Measurements from ENCODE around the gene FCN2. TPM values are rescaled to one million over a fixed set of nuclear protein-coding genes. Genes with fewer than 3 reads are reported as not detected.

FCN2 gene
- total RNA-seq, 4 donors from 2014 or later = 0.93 to 16.5 TPM; not detected in 2

- Histone ChIP-seq H3K36me3 (no peaks in the 10 kb centered on the region), H3K4me3 (replicated peaks in 1 of 3) (no peak overlapping the region), H3K4me1 (no peaks in the 10 kb centered on the region), H3K9me3 (no peaks in the 10 kb centered on the region), H3K27me3 (no peaks in the 10 kb centered on the region), H3K27ac (no peak overlapping the region)
- WGBS, 2 donors = 74 to 83% methylated on average over 1 of the region's 1 CpG
- intact Hi-C loops (cut with DNase I) = no loop called here
- TF ChIP-seq POLR2A (IDR thresholded peaks at IDR 0.05) = no peak
- no peak for TF ChIP-seq CTCF (IDR thresholded peaks at IDR 0.05)
- no peak for DNase-seq
Observed at GRCh38 chr9:134846699-134847098, 33.9 kb upstream of the FCN2 start.

GRCh38 chr9:134847138-134847537 lies 33.5 kb upstream of the FCN2 start:
- Histone ChIP-seq H3K36me3 (no peaks in the 10 kb centered on the region), H3K4me1 (no peaks in the 10 kb centered on the region), H3K27ac (no peak overlapping the region), H3K4me3 (replicated peaks in 1 of 3) (no peak overlapping the region), H3K9me3 (no peaks in the 10 kb centered on the region), H3K27me3 (no peaks in the 10 kb centered on the region)
- intact Hi-C loops (cut with DNase I) = no loop called here
- no peak for DNase-seq
- 82 to 86% methylated on average over 3 of the region's 3 CpGs for WGBS, 2 donors
- TF ChIP-seq CTCF (IDR thresholded peaks at IDR 0.05) (no peak), POLR2A (IDR thresholded peaks at IDR 0.05) (no peak)

GRCh38 chr9:134847752-134848432 lies 32.7 kb upstream of the FCN2 start:
- intact Hi-C loops (cut with DNase I) = no loop called here
- WGBS, 2 donors = 68 to 72% methylated on average over 13 to 14 of the region's 16 CpGs
- no peak for TF ChIP-seq POLR2A (IDR thresholded peaks at IDR 0.05)
- TF ChIP-seq CTCF (IDR thresholded peaks at IDR 0.05) = no peak
- no peak overlapping the region for H3K27ac ChIP-seq
- no peaks in the 10 kb centered on the region for H3K9me3 ChIP-seq
- no peak for DNase-seq
- H3K27me3 ChIP-seq = no peaks in the 10 kb centered on the region
- H3K4me3 ChIP-seq (replicated peaks in 1 of 3) = no peak overlapping the region
- no peaks in the 10 kb centered on the region for H3K4me1 ChIP-seq
- H3K36me3 ChIP-seq = no peaks in the 10 kb centered on the region

- 88 to 91% methylated on average over 8 to 9 of the region's 10 CpGs for WGBS, 2 donors
- TF ChIP-seq POLR2A (IDR thresholded peaks at IDR 0.05) (no peak), CTCF (IDR thresholded peaks at IDR 0.05) (no peak)
- Histone ChIP-seq H3K27ac (no peak overlapping the region), H3K36me3 (no peaks in the 10 kb centered on the region), H3K9me3 (no peaks in the 10 kb centered on the region), H3K4me3 (replicated peaks in 1 of 3) (no peak overlapping the region), H3K27me3 (no peaks in the 10 kb centered on the region), H3K4me1 (no peaks in the 10 kb centered on the region)
- intact Hi-C loops (cut with DNase I) = no loop called here
- DNase-seq = no peak
Observed at GRCh38 chr9:134848504-134848903, 32.1 kb upstream of the FCN2 start.

GRCh38 chr9:134850611-134851010 lies 30.0 kb upstream of the FCN2 start:
- Histone ChIP-seq H3K4me3 (replicated peaks in 1 of 3) (no peak overlapping the region), H3K4me1 (no peaks in the 10 kb centered on the region), H3K27me3 (no peaks in the 10 kb centered on the region), H3K27ac (no peak overlapping the region), H3K36me3 (no peaks in the 10 kb centered on the region), H3K9me3 (no peaks in the 10 kb centered on the region)
- no peak for DNase-seq
- whole genome bisulfite sequencing, 2 donors = 76 to 77% methylated on average over 7 to 8 of the region's 9 CpGs
- intact Hi-C loops (cut with DNase I) = no loop called here
- no peak for TF ChIP-seq CTCF (IDR thresholded peaks at IDR 0.05)
- TF ChIP-seq POLR2A (IDR thresholded peaks at IDR 0.05) = no peak
